Measurements from ENCODE around the gene LRRC75B.
"Not testable (repeated sequence)": the region's sequence is repeated elsewhere in the genome, so short reads cannot be mapped to it uniquely, and the experiment has no call there.

Gene LRRC75B

DNA sequence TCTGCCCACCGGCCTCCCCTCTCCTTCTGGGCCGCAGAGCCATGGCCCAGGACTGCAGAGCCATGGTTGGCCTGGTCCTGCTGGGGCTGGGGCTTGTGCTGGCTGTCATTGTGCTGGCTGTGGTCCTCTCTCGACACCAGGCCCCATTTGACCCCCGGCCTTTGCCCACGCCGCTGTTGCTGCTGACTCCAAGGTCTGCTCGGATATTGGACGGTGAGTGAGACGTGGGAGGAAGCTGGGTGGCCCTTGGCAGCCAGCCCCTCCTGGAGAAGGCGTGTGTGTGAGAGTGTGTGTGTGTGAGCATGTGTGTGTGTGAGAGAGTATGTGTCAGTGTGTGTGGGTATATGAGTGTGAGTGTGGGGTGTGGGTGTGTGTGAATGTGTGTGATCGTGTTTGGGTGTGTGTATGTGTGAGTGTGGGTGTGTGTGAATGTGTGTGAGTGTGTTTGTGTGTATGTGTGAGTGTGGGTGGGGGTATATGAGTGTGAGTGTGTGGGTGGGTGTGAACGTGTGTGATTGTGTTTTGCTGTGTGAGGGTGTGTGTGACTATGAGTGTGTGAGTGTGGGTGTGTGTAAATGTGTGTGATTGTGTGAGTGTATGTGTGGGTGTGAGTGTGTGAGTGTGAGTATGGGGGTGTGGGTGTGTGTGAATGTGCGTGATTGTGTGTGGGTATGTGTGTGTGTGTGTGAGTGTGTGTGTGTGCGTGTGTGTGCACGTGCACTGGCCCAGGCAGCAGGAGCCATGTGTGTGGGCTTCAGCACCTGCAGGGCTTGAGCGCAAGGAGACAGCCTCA lies 40.6 kb upstream of the LRRC75B start:
- peak overlapping the region; percentile 40 to 98 for H3K18ac ChIP-seq (ENCODE audit: low read depth in 1 of 2, low read length in 2 of 2)
- peak overlapping the region; percentile 84 to 99 for H2BK12ac ChIP-seq (ENCODE audit: low read length in 2 of 2)

DNA sequence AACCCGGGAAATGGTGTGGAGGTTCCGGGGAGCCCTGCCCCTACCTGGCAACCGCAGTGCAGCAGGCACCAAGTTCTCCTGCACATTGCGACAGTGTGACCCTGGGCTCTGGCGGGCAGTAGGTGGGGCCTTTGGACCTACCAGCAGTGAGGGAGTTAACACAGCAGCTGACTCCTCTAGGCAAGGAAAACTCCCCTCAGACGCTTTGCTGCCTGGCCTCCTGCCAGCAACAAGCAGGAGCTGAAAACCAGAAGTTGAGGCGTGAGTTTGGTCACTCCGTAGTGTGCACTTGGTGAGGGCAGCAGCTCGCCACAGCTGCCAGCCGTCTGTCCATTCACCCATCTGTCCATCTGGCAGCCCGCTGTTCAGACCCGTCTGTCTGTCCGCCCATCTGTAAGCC lies 39.8 kb upstream of the LRRC75B start:
- H2AFZ ChIP-seq (ENCODE audit: low read depth, low read length); H2BK120ac ChIP-seq (ENCODE audit: low read depth, low read length); H3K4me3 ChIP-seq (ENCODE audit: insufficient read depth in 1 of 2, low read depth in 1 of 2, low read length in 2 of 2); H3K14ac ChIP-seq (ENCODE audit: low read length in 2 of 2); H4K91ac ChIP-seq (ENCODE audit: low read length); H3K79me1 ChIP-seq (replicated peaks; ENCODE audit: low read length, poor library complexity, severe bottlenecking); H3K9me3 ChIP-seq (ENCODE audit: control insufficient read depth, low read length); H3K23ac ChIP-seq (ENCODE audit: low read length in 2 of 2); H3K36me3 ChIP-seq (ENCODE audit: control insufficient read depth in 1 of 2, insufficient read depth in 2 of 2, low read depth in 1 of 2, low read length in 2 of 2); H3K27me3 ChIP-seq (ENCODE audit: control insufficient read depth in 1 of 2, insufficient read depth in 1 of 2, low read length in 2 of 2); H2BK15ac ChIP-seq (ENCODE audit: low read depth, poor library complexity, severe bottlenecking); H3K4me2 ChIP-seq (ENCODE audit: low read length, poor library complexity, severe bottlenecking); H3K4ac ChIP-seq (ENCODE audit: low read depth in 1 of 2, low read length in 2 of 2); H4K8ac ChIP-seq (ENCODE audit: low read length); H3K27ac ChIP-seq (ENCODE audit: low read length, poor library complexity, severe bottlenecking); H3K9ac ChIP-seq (ENCODE audit: low read length); H2BK12ac ChIP-seq (ENCODE audit: low read length in 2 of 2); H2AK5ac ChIP-seq (ENCODE audit: low read length, severe bottlenecking); H2BK5ac ChIP-seq (ENCODE audit: low read depth, low read length, poor library complexity, severe bottlenecking): not testable (repeated sequence)
- DNase-seq = peak; percentile 64
- H3K18ac ChIP-seq (ENCODE audit: low read depth in 1 of 2, low read length in 2 of 2) = peak overlapping the region in 1 of 2 experiments; percentile 52
- WGBS = 0% methylated on average over 1 of the region's 13 CpGs
- peaks cover 23% of the 10 kb centered on the region for H3K4me1 ChIP-seq (ENCODE audit: control insufficient read depth, insufficient read depth, low read depth, low read length)

More for the DNA sequence above, 40.6 kb upstream of the LRRC75B start:
- H3K9ac ChIP-seq (ENCODE audit: low read length); H3K27ac ChIP-seq (ENCODE audit: low read length, poor library complexity, severe bottlenecking); H2BK15ac ChIP-seq (ENCODE audit: low read depth, poor library complexity, severe bottlenecking); H3K36me3 ChIP-seq (ENCODE audit: control insufficient read depth in 1 of 2, insufficient read depth in 2 of 2, low read depth in 1 of 2, low read length in 2 of 2); H2AFZ ChIP-seq (ENCODE audit: low read depth, low read length); H3K4me3 ChIP-seq (ENCODE audit: insufficient read depth in 1 of 2, low read depth in 1 of 2, low read length in 2 of 2); H3K9me3 ChIP-seq (ENCODE audit: control insufficient read depth, low read length); H2BK5ac ChIP-seq (ENCODE audit: low read depth, low read length, poor library complexity, severe bottlenecking); H3K23ac ChIP-seq (ENCODE audit: low read length in 2 of 2); H2AK5ac ChIP-seq (ENCODE audit: low read length, severe bottlenecking); H3K79me1 ChIP-seq (replicated peaks; ENCODE audit: low read length, poor library complexity, severe bottlenecking); H3K27me3 ChIP-seq (ENCODE audit: control insufficient read depth in 1 of 2, insufficient read depth in 1 of 2, low read length in 2 of 2): not testable (repeated sequence)
- peaks cover 23% of the 10 kb centered on the region for H3K4me1 ChIP-seq (ENCODE audit: control insufficient read depth, insufficient read depth, low read depth, low read length)
- peak overlapping the region; percentile 73 for H2BK120ac ChIP-seq (ENCODE audit: low read depth, low read length)
- peak overlapping the region; percentile 65 for H4K91ac ChIP-seq (ENCODE audit: low read length)
- H4K8ac ChIP-seq (ENCODE audit: low read length) = peak overlapping the region; percentile 10
- H3K4me2 ChIP-seq (ENCODE audit: low read length, poor library complexity, severe bottlenecking) = peak overlapping the region; percentile 16
- peak overlapping the region; percentile 64 to 89 for H3K4ac ChIP-seq (ENCODE audit: low read depth in 1 of 2, low read length in 2 of 2)
- peak overlapping the region in 1 of 2 experiments; percentile 99 for H3K14ac ChIP-seq (ENCODE audit: low read length in 2 of 2)
- 40% methylated on average over 12 of the region's 16 CpGs for WGBS
- DNase-seq = peak; percentile 28

DNA sequence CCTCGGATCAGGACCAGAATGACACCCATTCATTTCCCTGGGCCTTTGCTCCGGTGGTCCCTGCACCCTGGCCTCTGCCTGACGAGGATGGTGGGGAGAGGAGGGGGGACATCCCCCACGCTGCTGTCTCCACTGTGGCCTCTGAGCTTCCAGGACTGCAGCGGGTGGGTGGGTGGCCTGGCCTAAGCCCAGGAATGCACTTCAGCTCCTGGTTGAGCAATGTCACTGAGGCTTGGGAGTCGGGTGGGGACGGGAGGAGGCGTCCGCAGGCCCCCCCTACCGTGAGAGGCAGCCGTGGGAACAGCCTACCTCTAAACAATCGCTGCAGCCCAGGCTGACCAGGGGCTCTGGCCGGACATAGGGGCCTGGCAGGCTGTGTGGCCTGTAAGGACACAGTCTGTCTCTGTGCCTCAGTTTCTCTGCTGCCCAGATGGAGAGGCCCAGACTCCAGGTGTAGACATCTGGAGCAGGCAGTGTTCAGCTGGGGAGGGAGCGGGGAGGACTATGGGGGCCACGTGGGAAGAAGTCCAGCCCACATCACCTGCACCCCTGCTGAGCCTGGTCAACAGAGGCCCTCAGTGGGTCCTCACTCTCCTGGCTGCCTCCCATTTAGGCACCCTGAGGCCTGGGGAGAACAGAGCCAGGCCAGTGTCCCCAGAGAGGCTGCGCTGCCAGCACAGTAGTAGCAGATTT lies 38.7 kb upstream of the LRRC75B start:
- Histone ChIP-seq H4K91ac (ENCODE audit: low read length) (peak overlapping the region; percentile 95), H2BK12ac (ENCODE audit: low read length in 2 of 2) (peak overlapping the region; percentile 89 to 96), H3K18ac (ENCODE audit: low read depth in 1 of 2, low read length in 2 of 2) (peak overlapping the region; percentile 75 to 83), H3K4me1 (ENCODE audit: control insufficient read depth, insufficient read depth, low read depth, low read length) (peaks cover 23% of the 10 kb centered on the region), H2BK120ac (ENCODE audit: low read depth, low read length) (peak overlapping the region; percentile 92), H4K8ac (ENCODE audit: low read length) (peak overlapping the region; percentile 87), H2BK15ac (ENCODE audit: low read depth, poor library complexity, severe bottlenecking) (peak overlapping the region; percentile 69), H3K27ac (ENCODE audit: low read length, poor library complexity, severe bottlenecking) (peak overlapping the region; percentile 74), H3K4me2 (ENCODE audit: low read length, poor library complexity, severe bottlenecking) (peak overlapping the region; percentile 7), H3K4ac (ENCODE audit: low read depth in 1 of 2, low read length in 2 of 2) (peak overlapping the region; percentile 75 to 87)
- not testable (repeated sequence) for H3K14ac ChIP-seq (ENCODE audit: low read length in 2 of 2); H3K23ac ChIP-seq (ENCODE audit: low read length in 2 of 2); H2AK5ac ChIP-seq (ENCODE audit: low read length, severe bottlenecking); H3K27me3 ChIP-seq (ENCODE audit: control insufficient read depth in 1 of 2, insufficient read depth in 1 of 2, low read length in 2 of 2); H3K4me3 ChIP-seq (ENCODE audit: insufficient read depth in 1 of 2, low read depth in 1 of 2, low read length in 2 of 2); H3K36me3 ChIP-seq (ENCODE audit: control insufficient read depth in 1 of 2, insufficient read depth in 2 of 2, low read depth in 1 of 2, low read length in 2 of 2); H2BK5ac ChIP-seq (ENCODE audit: low read depth, low read length, poor library complexity, severe bottlenecking); H3K79me1 ChIP-seq (replicated peaks; ENCODE audit: low read length, poor library complexity, severe bottlenecking); H3K9ac ChIP-seq (ENCODE audit: low read length); H3K9me3 ChIP-seq (ENCODE audit: control insufficient read depth, low read length); H2AFZ ChIP-seq (ENCODE audit: low read depth, low read length)
- peak; percentile 70 for DNase-seq
- WGBS = 20% methylated on average over 13 of the region's 16 CpGs

DNA sequence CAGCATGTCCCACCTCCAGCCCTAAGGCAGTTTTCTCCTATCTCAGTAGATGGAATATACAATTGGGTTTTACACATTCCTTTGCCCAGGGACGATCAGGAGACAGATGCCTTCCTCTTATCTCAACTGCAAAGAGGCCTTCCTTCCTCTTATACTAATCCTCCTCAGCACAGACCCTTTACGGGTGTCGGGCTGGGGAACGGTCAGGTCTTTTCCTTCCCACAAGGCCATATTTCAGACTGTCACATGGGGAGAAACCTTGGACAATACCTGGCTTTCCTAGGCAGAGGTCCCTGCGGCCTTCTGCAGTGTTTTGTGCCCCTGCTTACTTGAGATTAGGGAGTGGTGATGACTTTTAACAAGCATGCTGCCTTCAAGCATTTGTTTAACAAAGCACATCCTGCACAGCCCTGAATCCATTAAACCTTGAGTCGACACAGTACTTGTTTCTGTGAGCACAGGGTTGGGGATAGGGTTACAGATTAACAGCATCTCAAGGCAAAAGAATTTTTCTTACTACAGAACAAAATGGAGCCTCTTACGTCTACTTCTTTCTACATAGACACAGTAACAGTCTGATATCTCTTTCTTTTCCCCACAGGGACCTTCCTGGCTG lies 38.0 kb upstream of the LRRC75B start:
- H2BK120ac ChIP-seq (ENCODE audit: low read depth, low read length); H3K4me3 ChIP-seq (ENCODE audit: insufficient read depth in 1 of 2, low read depth in 1 of 2, low read length in 2 of 2); H3K23ac ChIP-seq (ENCODE audit: low read length in 2 of 2); H3K27me3 ChIP-seq (ENCODE audit: control insufficient read depth in 1 of 2, insufficient read depth in 1 of 2, low read length in 2 of 2); H3K4me2 ChIP-seq (ENCODE audit: low read length, poor library complexity, severe bottlenecking); H3K9me3 ChIP-seq (ENCODE audit: control insufficient read depth, low read length); H2AK5ac ChIP-seq (ENCODE audit: low read length, severe bottlenecking); H4K8ac ChIP-seq (ENCODE audit: low read length); H3K9ac ChIP-seq (ENCODE audit: low read length); H2BK5ac ChIP-seq (ENCODE audit: low read depth, low read length, poor library complexity, severe bottlenecking); H2AFZ ChIP-seq (ENCODE audit: low read depth, low read length); H3K36me3 ChIP-seq (ENCODE audit: control insufficient read depth in 1 of 2, insufficient read depth in 2 of 2, low read depth in 1 of 2, low read length in 2 of 2); H2BK15ac ChIP-seq (ENCODE audit: low read depth, poor library complexity, severe bottlenecking); H3K79me1 ChIP-seq (replicated peaks; ENCODE audit: low read length, poor library complexity, severe bottlenecking); H4K91ac ChIP-seq (ENCODE audit: low read length); H3K4ac ChIP-seq (ENCODE audit: low read depth in 1 of 2, low read length in 2 of 2); H3K14ac ChIP-seq (ENCODE audit: low read length in 2 of 2): not testable (repeated sequence)
- Histone ChIP-seq H3K4me1 (ENCODE audit: control insufficient read depth, insufficient read depth, low read depth, low read length) (peaks cover 23% of the 10 kb centered on the region), H3K27ac (ENCODE audit: low read length, poor library complexity, severe bottlenecking) (peak overlapping the region; percentile 74), H2BK12ac (ENCODE audit: low read length in 2 of 2) (peak overlapping the region in 1 of 2 experiments; percentile 59), H3K18ac (ENCODE audit: low read depth in 1 of 2, low read length in 2 of 2) (peak overlapping the region; percentile 5 to 75)
- WGBS = 0% methylated on average over 2 of the region's 7 CpGs
- DNase-seq = peak; percentile 43

Data from mesenchymal stem cell (in vitro differentiated cells and primary cell).